GM18873 (cell line): ENCODE measurements around the gene TMEM185A.
"Not testable (repeated sequence)": the region's sequence is repeated elsewhere in the genome, so short reads cannot be mapped to it uniquely, and the experiment has no call there.

Experiments used
- ATAC-seq: cut with Tn5 transposase; IDR thresholded peaks from one replicate; pipeline ENCODE4 v1.9.1; 2021; ENCODE audit warnings: mild to moderate bottlenecking, moderate library complexity, moderate number of reproducible peaks; ENCODE audit not compliant: unreplicated experiment, low FRiP score

Gene TMEM185A

DNA sequence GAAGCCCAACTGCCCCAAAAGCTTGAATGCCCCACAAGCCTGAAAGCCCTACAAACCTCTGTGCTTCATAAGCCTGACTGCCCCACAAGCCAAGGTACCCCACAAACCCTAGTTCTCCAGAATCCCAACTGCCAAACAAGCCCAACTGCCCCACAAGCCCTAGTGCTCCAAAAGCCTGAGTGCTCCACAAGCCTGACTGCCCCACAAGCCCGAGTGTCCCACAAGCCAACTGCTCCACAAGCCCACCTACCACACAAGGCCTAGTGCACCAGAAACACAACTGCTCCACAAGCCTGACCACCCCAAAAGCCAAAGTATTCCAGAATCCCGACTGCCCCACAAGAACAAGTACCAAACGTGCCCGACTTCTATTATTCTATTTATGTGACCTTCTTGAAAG is 68.2 kb downstream of the TMEM185A start:
- no peak for ATAC-seq

DNA sequence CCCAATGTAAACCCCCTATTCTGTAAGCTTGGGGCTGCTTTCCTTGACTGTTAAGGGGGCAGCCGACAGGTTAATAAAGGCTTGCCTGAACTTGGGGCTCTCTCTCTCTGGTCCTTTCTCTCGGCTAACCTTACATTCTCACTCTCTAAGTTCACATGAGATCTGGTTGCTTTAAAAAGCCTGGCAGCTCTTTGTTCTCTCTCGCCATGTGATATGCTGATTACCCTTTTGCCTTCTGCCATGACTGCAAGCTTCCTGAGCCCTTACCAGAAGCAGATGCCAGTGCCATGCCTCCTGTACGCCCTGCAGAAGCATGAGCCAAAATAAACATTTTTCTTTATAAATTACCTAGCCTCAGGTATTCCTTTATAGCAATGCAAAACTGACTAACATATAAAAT is 76.3 kb downstream of the TMEM185A start:
- not testable (repeated sequence) for ATAC-seq

DNA sequence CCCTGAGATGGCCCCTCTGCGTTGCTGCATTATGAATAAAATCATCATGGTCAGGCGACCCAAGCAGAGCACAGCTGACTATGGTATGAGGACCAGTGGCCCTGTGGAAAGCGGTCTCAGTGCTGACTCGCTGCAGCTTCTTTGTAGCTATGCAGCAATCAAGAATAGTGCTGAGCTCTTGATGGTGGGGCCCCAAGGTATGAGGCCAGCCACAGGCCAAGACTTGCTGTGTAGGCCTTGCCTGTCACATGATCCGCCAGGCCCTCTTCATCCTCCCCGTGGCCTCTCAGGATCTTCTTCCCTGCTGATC is 79.7 kb downstream of the TMEM185A start:
- not testable (repeated sequence) for ATAC-seq

DNA sequence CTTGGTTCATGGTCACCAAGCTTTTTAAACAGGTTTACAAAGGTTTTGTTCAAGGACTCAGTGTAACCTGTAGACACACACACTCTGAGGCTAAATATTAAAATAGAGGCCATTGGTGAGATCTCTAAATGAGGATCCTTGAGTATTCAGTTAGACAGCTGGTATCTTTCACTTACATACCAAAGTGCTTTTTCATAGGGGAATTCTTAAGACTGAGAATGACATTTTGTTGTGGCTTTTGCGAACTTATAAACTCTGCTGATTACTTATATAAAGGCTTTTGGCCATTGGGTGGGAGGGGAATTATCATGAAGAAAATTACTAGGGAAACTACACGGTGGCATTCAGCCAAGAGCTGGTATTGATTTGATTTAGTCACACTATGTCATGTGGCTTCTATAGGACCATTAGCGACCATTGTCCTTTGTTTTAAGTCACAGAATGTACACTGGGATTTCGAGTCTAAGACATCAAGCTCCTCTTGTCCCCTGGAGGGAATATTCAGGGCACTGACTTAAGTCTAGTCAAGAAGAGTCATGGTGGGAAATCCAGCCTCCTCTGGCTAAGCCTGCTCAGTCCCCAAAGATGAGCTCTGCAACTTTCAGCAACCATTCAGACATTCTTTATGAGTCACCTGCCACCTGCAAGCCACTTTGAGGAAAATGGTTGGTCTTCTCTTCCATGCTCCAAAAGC is 80.2 kb downstream of the TMEM185A start:
- not testable (repeated sequence) for ATAC-seq

DNA sequence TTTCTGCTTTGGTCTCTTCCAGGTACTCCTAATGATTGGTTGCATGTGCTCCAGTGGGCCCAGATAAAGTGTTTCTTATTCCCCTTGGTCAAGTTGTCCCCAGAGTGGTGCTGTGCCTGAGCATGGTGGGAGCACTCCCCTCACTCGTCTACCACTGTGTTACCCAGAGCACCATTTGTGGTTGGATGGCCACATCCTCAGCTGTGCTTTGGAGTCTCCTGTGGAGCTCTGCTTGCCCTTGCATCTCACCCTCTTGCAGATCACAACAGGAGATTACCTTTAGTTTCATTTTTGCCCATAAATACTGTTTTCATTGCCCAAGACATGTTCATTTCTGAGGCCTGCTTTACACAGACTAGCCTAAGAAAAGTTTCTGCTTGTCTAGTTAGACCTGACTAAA is 81.1 kb downstream of the TMEM185A start:
- not testable (repeated sequence) for ATAC-seq

DNA sequence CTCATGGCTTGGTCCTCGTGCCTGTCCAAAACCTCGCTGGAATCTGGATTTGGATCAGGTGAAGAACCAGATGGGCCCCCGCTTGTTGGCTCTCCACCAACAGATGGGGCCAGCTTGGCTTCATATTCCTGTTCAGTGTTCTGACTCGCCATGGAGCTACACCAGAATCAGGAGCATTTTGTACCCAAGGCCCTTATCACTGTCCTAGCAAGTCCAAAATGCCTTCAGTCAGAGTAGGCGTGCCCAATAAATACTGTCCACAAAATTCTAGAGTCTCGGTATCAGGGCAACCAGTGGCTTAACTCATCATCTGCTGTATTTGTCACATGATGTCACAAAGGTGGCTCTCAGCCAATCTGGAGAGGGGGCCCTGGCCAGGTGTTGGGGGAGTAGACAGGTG is 81.9 kb downstream of the TMEM185A start, which contains the start of gene HSFX3:
TSS of gene HSFX3 (minus strand) at position 224 of the 400 bp plus-strand sequence. CDS start at position 152, 72 bp downstream.
- not testable (repeated sequence) for ATAC-seq

DNA sequence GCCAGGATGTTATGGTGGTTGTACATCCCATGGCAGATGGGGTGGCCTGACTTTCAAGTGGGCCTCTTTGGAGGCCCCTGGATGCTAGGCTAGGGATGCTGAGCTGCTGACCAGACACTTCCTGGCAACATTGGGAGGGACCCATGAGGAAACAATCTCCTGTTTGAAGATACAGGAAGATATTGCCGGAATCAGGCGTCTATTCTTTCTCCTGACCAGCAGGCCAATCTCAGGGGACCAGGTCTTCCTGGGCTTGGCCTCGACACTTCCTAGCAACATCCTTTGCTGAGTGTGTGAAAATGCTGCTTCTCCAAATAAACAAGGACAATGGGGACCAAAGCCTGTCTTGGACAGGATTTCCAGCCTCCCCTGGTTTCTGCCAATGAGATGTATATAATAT is 83.8 kb downstream of the TMEM185A start:
- ATAC-seq: not testable (repeated sequence)

DNA sequence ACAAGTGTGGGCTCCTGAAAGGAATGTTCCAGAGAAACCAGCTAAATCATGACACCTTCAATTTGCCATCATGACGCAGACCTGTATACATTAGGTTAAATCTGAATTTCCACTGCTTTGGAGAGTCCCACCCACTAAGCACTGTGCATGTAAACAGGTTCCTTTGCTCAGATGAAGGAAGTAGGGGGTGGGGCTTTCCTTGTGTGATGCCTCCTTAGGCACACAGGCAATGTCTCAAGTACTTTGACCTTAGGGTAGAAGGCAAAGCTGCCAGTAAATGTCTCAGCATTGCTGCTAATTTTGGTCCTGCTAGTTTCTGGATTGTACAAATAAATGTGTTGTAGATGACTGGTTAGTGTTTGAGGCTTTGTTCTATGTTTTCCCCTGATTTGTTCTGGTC is 84.6 kb downstream of the TMEM185A start:
- ATAC-seq: not testable (repeated sequence)
